Stimulated activated naive CD8-positive, alpha-beta T cell treated with anti-CD3 and anti-CD28 coated beads, Interleukin-15, amount 100 ng/mL, for 72 hours (primary cell): ENCODE measurements around the gene AQP2.

Experiments used
- ATAC-seq: fragments of 150-1000 bp; cut with Tn5 transposase; 2 replicates; pipeline ENCODE4 v1.10.0; 2021; ENCODE audit warnings: mild to moderate bottlenecking, moderate library complexity
- DNase-seq, 2 donors: peaks; one replicate each; pipeline ENCODE4 v3.0.0; 2021 to 2022
- H3K27ac Mint-ChIP-seq, 2 donors: one replicate each; pipeline ENCODE4 v1.8.0; 2022; ENCODE audit warnings: mild to moderate bottlenecking in 2 of 2, mixed read lengths in 2 of 2, moderate library complexity in 2 of 2
- H3K27me3 Mint-ChIP-seq: one replicate; pipeline ENCODE4 v1.8.0; 2022; ENCODE audit warnings: mixed read lengths
- H3K4me1 Mint-ChIP-seq: one replicate; pipeline ENCODE4 v1.8.0; 2022; ENCODE audit warnings: mild to moderate bottlenecking, mixed read lengths
- H3K4me3 Mint-ChIP-seq, 2 donors: one replicate each; pipeline ENCODE4 v1.8.0; 2022; ENCODE audit warnings: mild to moderate bottlenecking in 2 of 2, mixed read lengths in 2 of 2, moderate library complexity in 1 of 2
- H3K9me3 Mint-ChIP-seq, 2 donors: one replicate each; pipeline ENCODE4 v1.8.0; 2022; ENCODE audit warnings: mixed read lengths in 2 of 2

The AQP2 gene

DNA sequence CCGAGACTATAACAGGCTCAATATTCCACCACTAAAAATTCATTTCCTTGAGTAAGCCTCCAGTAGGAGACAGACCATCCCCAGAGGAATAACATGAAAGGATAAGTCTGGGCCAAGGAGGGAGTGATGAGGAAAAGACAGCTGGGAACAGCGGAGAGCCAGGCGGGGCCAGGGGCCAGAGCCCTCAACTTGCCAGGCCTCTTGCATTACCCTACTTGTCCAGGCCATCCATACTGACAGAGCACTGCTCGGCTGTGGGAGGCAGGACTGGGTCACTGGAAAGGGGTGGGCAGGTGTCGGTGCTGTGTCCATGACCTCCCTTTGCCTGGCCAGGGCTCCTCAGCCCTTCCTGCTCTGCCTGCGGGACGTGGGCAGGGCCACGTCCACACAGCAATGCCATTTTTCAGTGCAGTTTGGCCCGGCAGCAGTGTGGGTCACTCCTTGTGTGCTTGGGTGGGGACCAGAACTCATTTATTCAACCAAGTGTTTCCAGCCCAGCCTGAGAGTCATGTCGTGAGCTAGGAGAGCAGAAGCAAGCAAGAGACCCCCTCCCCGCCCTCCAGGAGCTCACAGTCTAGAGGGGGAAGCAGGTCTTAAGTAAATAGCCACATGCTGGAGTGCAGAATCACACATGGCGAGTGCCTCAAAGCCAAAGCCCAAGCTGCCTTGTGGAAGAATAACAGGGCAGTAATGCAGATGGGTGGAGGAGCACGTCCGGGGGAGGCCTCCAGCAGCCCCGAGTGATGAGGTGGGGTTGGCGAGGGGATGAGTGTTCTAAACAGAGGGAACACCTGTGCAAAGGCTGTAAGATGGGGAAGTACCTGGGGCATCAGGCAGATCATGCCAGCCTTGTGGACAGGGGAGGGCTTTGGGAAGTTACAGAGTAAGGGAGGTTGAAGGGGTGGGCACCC, 37.9 kb upstream of the AQP2 start:
- no peak overlapping the region for H3K4me3 Mint-ChIP-seq
- no peaks in the 10 kb centered on the region for H3K4me1 Mint-ChIP-seq
- H3K9me3 Mint-ChIP-seq, result no peaks in the 10 kb centered on the region
- H3K27me3 Mint-ChIP-seq, result peaks cover 18% of the 10 kb centered on the region
- no peak for ATAC-seq
- no peak for DNase-seq
- no peak overlapping the region for H3K27ac Mint-ChIP-seq

DNA sequence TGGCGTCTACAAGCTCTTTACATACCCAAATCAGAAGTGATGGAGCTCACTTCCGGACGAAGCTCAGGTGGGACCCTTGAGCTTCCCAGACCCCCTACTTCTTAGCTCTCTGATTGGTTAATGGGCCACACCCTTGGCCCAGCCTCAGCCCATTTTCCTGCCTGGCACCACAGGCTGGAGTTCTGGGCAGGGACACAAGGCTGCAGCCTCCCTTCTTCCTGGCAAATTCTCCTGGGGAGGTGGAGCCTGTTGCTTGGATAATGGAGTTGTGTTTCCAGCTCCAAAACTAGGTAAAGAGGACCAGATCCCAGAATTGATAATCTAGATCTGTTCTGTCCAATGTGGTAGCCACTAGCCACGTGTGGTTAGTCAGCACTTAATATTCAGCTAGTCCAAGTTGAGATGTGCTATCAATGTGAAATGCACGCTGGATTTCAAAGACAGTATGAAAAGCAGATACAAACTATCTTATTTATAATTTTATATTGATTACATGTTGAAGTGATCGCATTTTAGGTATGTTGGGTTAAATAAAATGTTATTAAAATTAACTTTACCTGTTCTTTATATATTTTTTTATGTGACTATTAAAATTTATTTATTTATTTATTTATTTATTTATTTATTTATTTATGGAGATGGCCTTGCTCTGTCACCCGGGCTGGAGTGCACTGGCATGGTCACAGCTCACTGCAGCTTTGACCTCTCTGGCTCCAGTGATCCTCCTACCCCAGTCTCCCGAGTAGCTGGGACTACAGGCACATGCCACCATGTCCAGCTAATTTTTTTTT, 34.2 kb upstream of the AQP2 start:
- Mint-ChIP-seq H3K27me3 (peaks cover 18% of the 10 kb centered on the region), H3K9me3 (no peaks in the 10 kb centered on the region), H3K4me3 (no peak overlapping the region), H3K4me1 (no peaks in the 10 kb centered on the region), H3K27ac (no peak overlapping the region)
- DNase-seq, result no peak
- no peak for ATAC-seq

DNA sequence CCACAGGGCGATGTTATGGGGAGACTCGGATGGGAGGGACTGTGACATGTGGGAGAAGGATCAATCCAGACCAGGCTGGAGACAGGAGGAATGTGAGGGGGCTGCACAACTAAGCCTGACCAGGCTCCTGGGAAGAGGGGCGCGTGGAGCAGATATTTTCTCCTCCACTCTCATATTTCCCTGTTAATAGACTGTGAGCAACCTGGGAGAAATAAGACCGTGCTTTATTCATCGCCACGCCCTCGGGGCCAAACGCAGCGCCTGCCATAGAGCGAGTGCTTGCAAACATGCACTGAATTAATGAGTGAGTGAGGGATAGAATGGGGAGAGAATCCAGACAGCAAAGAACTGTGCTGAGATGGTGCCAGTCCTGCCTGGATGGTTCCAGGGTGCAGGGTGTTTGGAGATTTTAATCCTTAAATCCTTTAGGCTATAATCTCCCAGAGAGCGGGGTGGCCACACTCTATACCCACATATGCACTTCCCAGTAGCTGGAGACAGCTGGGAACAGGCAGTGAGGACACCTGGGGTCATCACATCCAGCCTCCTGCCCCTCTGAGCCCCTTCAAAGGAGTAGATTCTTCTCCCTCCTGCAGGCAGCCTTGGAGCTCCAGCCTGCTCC, 33.3 kb upstream of the AQP2 start:
- ATAC-seq, result no peak
- Mint-ChIP-seq H3K27ac (peak overlapping the region in 1 of 2 donors; percentile 75), H3K4me3 (no peak overlapping the region), H3K27me3 (peaks cover 18% of the 10 kb centered on the region), H3K9me3 (no peaks in the 10 kb centered on the region), H3K4me1 (no peaks in the 10 kb centered on the region)
- DNase-seq, result no peak

DNA sequence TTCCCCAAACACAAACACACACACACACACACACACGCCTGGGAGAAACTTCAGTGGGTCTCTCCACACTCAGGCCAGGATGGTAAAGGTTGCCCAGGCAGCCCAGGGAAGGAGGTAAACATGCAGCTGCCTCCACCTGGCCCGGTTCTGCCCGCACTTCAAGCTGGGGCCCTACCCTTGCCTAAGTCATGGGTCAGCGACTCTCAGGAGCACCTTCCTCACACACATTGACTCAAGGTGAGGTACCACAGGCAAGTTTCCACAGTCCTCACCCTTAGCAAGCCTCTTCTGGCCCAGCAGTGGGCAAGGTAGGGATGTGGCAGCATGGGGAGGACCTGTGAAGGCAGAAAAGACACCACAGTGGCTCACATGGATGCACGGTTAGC, 32.8 kb upstream of the AQP2 start:
- H3K9me3 Mint-ChIP-seq, result no peaks in the 10 kb centered on the region
- H3K4me3 Mint-ChIP-seq, result no peak overlapping the region
- peaks cover 14% of the 10 kb centered on the region for H3K27me3 Mint-ChIP-seq
- H3K27ac Mint-ChIP-seq, result no peak overlapping the region
- no peak for DNase-seq
- ATAC-seq, result no peak
- H3K4me1 Mint-ChIP-seq, result no peaks in the 10 kb centered on the region

DNA sequence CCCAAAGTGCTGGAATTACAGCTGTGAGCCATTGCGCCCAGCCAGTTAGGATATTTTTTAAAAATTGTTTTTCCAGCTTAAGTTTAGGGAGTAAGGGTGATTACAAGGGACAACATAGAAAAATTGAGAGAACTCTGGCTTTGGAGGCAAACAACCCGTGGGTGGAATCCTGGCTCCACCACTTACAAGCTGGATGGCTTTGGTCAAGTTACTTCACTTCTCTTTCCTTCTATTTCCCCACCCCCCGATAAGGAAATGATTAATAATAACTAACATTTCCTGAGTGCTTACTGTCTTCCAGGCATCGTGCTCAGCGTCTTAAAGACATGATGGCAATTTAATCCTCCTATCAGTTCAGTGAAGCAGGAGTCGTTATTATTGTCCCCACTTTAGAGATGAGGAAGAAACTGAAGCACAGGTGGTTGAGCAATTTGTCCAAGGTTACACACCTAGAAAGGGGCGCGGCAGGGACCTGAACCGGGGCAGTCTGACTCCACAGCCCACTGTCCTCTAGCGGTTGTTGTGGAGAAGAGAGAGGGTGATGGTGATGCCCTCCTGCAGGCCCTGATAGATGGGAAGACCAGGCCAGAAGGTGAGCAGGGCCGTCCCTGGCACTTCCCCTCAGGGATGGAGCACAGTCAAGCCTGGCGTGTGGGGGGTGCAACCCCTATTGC, 30.2 kb upstream of the AQP2 start:
- H3K27ac Mint-ChIP-seq, result no peak overlapping the region
- no peaks in the 10 kb centered on the region for H3K9me3 Mint-ChIP-seq
- no peaks in the 10 kb centered on the region for H3K4me1 Mint-ChIP-seq
- DNase-seq, result no peak
- ATAC-seq, result no peak
- peaks cover 6% of the 10 kb centered on the region for H3K27me3 Mint-ChIP-seq
- no peak overlapping the region for H3K4me3 Mint-ChIP-seq

DNA sequence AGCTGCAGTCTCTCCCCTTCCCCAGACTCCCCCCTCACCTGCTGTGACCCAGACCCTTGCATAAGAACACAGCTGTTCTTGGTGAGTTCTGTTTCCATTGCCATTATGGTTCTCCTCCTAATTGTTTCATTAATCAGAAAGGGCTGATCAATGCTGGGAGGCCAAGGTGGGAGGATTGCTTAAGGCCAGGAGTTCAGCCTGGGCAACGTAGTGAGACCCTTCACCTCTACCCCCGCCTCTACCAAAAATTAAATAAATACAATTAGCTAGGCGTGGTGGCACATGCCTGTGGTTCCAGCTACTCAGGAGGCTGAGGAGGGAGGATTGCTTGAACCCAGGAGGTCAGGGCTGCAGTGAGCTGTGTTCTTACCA, 29.6 kb upstream of the AQP2 start:
- H3K4me3 Mint-ChIP-seq, result no peak overlapping the region
- DNase-seq (no peak), ATAC-seq (no peak)
- H3K4me1 Mint-ChIP-seq, result no peaks in the 10 kb centered on the region
- no peak overlapping the region for H3K27ac Mint-ChIP-seq
- H3K27me3 Mint-ChIP-seq, result peaks cover 6% of the 10 kb centered on the region
- no peaks in the 10 kb centered on the region for H3K9me3 Mint-ChIP-seq

DNA sequence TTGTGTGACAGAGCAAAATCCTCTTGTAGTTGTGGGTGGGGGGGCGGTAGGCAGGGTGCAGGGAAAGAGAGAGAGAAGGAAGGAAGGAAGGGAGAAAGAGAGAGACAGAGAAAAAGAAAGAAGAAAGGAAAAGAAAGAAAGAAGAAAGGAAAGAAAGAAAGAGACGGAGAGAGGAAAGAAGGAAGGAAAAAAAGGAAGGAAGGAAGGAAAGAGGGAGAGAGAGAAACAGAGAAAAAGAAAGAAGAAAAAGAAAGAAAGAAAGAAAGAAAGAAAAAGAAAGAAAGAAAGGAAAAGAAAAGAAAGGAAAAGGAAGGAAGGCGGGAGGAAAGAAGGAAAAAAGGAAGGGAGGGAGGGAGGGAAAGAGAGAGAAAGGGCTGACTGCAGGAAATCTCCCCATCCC, 29.2 kb upstream of the AQP2 start:
- Mint-ChIP-seq H3K4me3 (no peak overlapping the region), H3K27ac (no peak overlapping the region), H3K4me1 (no peaks in the 10 kb centered on the region), H3K27me3 (peaks cover 6% of the 10 kb centered on the region), H3K9me3 (no peaks in the 10 kb centered on the region)
- no peak for ATAC-seq
- no peak for DNase-seq

DNA sequence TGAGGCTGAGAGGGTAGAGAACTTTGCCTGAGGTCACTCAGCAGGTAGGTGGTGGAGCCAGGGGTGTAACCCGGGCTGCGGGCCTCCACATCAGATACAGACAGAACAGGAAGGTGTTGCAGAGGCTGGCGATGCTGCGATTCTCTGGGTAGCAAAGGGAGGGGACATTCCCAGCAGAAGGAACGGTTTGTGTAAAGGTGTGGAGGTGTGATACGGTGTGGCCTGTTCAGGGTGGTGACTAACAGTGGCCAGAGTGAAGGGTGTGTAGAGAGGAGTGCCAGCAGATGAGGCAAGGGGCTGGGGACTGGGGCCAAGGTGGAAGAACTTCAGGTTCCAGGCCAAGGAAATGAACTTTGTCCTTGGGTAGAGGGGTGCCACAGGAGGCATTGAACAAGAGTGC, 28.6 kb upstream of the AQP2 start:
- ATAC-seq (no peak), DNase-seq (no peak)
- no peak overlapping the region for H3K4me3 Mint-ChIP-seq
- no peaks in the 10 kb centered on the region for H3K4me1 Mint-ChIP-seq
- no peak overlapping the region for H3K27ac Mint-ChIP-seq
- H3K27me3 Mint-ChIP-seq, result peaks cover 4% of the 10 kb centered on the region
- no peaks in the 10 kb centered on the region for H3K9me3 Mint-ChIP-seq

DNA sequence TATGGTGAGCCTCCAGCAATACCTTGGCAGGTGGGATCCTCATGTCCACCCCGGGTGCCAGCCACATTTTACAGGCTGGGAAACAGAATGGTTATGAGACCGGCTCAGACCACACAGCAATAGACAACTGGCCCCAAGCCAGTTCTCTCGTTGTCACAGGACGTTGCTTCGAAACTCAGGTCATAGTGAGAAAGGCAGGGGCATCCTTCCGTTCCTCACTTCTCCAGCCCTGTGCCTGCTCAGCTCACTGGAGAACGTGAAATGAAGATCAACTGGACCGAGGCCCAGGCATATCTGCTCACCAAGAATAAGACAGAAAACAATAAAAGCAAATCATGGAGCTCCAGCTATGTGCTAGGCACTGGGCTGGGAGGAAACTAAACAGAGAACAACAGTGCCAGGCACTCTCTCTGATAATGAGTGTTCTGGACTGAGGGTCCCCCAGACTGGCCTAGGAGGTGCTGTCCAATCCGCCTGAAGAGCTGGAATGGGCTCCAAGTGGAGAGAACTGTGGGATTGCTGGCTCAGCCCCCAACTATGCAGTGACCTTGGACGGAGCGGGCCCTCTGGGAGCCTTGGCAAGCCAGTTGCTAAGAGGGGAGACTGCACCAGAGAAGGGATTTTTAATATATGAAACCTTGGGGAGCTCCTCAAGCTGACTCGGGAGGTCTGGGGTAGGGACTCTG, 28.0 kb upstream of the AQP2 start:
- Mint-ChIP-seq H3K27me3 (no peaks in the 10 kb centered on the region), H3K4me1 (no peaks in the 10 kb centered on the region), H3K4me3 (no peak overlapping the region), H3K9me3 (no peaks in the 10 kb centered on the region), H3K27ac (no peak overlapping the region)
- DNase-seq (no peak), ATAC-seq (no peak)

DNA sequence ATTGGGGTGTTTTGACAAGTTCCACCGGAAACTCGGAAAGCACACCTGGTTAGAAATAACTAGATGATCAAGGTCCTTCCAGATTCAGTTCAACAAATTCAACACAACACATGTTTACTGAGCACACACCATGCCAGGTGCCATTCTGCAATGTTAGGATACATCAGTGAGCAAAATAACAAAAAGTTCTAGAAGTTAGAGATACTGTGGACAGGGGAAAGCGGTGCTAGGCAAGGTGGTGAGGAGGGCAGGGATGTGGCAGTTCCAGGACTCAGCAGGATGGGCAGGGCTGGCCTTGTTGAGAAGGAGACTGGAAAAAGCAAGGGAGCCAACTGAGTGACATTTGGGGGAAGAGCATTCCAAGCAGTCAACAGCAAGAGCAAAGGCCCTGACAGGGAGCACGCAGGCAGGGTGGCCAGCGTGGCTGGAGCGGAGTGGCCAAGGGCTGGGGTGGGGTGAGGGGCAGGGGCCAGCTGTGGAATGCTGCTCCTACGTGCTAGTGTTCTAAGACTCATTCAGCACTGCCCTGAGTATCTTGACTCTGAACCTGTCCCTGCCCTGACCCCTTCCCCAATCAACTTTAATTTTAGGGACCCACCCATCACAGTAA, 27.4 kb upstream of the AQP2 start:
- no peak overlapping the region for H3K4me3 Mint-ChIP-seq
- H3K27me3 Mint-ChIP-seq, result no peaks in the 10 kb centered on the region
- no peaks in the 10 kb centered on the region for H3K4me1 Mint-ChIP-seq
- no peak for ATAC-seq
- no peaks in the 10 kb centered on the region for H3K9me3 Mint-ChIP-seq
- peak overlapping the region in 1 of 2 donors; percentile 1 for H3K27ac Mint-ChIP-seq
- no peak for DNase-seq

DNA sequence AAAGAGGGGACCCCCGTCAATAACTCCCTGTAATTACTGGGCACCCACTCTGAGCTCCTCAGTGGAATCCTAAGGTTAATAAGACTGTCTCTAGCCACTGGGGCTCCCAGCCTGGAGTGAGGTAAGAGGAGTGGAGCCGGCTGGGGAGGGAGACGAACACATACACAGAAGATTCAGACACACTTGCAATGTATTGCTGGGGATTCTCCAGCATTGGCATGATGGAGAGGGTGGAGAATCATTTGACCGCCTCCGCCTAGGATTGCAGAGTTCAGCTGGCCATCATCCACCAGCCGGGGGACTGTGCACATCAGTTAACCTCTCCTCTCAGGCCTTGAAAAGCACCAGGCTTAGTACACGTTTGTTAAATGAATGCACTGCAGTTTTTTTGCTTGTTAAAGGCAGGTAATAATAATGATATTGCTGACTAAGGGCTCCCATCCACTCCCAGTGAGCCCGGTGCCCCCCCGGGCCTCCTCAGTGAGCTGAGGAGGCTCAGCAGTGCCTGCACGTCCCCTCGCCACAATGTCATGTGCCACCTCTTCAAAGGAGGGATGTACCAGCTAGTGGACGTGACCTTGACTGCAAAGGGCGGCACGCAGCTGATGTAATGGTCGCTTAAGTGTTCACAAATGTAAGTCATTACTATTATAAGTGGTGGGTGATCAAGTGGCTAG, 26.5 kb upstream of the AQP2 start:
- H3K4me1 Mint-ChIP-seq, result no peaks in the 10 kb centered on the region
- peaks cover under 1% of the 10 kb centered on the region for H3K27me3 Mint-ChIP-seq
- DNase-seq (no peak), ATAC-seq (no peak)
- no peak overlapping the region for H3K4me3 Mint-ChIP-seq
- H3K9me3 Mint-ChIP-seq, result no peaks in the 10 kb centered on the region
- H3K27ac Mint-ChIP-seq, result no peak overlapping the region

DNA sequence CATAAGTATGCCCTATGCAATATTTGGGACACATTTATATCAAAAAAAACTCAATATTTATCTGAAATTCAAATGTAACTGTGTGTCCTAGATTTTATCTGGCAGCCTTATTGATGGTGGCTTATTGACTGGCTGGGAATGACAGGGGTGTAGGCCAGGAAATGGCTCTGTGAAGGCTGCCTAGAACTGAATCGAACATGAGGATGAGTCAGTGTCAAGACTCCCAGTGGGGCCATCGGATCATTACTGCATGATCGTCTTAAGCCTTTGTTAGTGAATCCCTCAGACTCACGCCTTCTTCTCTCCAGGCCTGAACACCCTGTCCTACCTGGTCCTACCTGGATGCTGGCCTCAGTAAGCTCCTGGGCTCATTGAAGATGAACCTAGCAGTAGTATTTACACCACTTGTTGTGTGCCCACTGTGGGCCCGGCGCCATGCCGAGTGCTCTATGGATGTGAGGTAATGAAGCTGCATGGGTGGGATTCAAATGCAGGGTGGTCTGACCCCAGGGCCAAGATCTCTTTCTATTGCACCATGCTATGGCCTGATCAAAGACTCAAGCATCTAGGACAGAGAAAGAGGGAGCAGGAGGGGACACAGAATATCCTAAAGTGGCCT, 25.8 kb upstream of the AQP2 start:
- H3K27me3 Mint-ChIP-seq, result peaks cover 8% of the 10 kb centered on the region
- H3K9me3 Mint-ChIP-seq, result no peaks in the 10 kb centered on the region
- no peak overlapping the region for H3K27ac Mint-ChIP-seq
- no peak overlapping the region for H3K4me3 Mint-ChIP-seq
- DNase-seq (no peak), ATAC-seq (no peak)
- no peaks in the 10 kb centered on the region for H3K4me1 Mint-ChIP-seq

DNA sequence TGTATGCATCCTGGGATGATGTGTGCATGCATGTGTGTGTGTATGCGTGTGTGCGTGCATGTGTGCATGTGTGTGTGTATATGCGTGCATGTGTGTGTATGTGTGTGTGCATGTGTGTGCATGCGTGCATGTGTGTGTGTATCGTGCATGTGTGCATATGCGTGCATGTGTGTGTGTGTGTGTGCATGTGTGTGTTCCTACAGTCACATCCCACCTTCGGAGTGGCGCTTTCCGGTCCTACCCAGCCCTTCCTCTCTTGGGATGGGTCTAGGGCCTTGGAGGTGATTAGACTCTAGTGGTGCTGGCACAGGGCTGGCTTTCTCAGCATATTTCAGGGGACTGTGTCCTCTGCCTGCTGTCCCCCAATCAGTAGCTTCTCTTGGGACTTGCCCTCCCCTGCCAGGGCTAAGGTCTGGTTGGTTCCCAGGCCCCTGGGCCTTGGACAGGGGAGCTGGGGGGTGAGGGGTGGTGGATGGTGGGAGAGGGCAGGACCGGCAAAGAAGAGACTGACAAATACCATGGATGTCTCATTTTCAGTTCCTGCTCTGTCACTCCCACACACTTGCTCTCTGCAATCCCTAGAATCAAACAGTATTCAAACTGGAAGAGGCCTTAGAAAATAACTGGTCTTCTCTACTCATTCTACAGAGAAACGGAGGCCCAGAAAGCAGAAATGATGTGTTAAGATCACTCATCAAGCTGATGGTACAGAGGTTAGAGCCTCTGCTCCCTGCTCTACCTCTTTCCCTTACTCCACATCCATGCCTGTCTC, 24.9 kb upstream of the AQP2 start:
- no peak for ATAC-seq

More for the DNA sequence above, 24.9 kb upstream of the AQP2 start:
- H3K27ac Mint-ChIP-seq, result no peak overlapping the region
- no peaks in the 10 kb centered on the region for H3K4me1 Mint-ChIP-seq
- DNase-seq, result no peak
- H3K4me3 Mint-ChIP-seq, result no peak overlapping the region
- no peaks in the 10 kb centered on the region for H3K9me3 Mint-ChIP-seq
- H3K27me3 Mint-ChIP-seq, result peaks cover 11% of the 10 kb centered on the region
